Measurements from ENCODE around the gene ABCC1.

GRCh38 chr16:16126896-16127295 is 177.5 kb downstream of the ABCC1 start:
- no peak for TF ChIP-seq TRIM28 (IDR thresholded peaks at IDR 0.05; ENCODE audit: borderline replicate concordance, low read length)
- TF ChIP-seq ZBTB49 (tag by site-specific recombination; IDR thresholded peaks at IDR 0.05; ENCODE audit: low read depth) = no peak
- TF ChIP-seq ZNF629 (tag by site-specific recombination; IDR thresholded peaks at IDR 0.05) = no peak
- no peak for TF ChIP-seq CTCF (tag by site-specific recombination; IDR thresholded peaks at IDR 0.05)
- TF ChIP-seq REST (tag by site-specific recombination; IDR thresholded peaks at IDR 0.05) = no peak
- no peak for TF ChIP-seq FEZF1 (tag by site-specific recombination; IDR thresholded peaks at IDR 0.05)
- no peak for TF ChIP-seq WT1 (tag by site-specific recombination; IDR thresholded peaks at IDR 0.05)
- no peak for TF ChIP-seq YY1 (tag by site-specific recombination; IDR thresholded peaks at IDR 0.05)
- TF ChIP-seq GFI1B (tag by site-specific recombination; IDR thresholded peaks at IDR 0.05) = no peak
- no peak for TF ChIP-seq ZNF501 (tag by site-specific recombination; IDR thresholded peaks at IDR 0.05)
- TF ChIP-seq ZNF707 (tag by site-specific recombination; IDR thresholded peaks at IDR 0.05) = no peak
- no peak for TF ChIP-seq SP7 (tag by site-specific recombination; IDR thresholded peaks at IDR 0.05)
- no peak for TF ChIP-seq PATZ1 (tag by site-specific recombination; IDR thresholded peaks at IDR 0.05)
- no peak for TF ChIP-seq ZNF549 (tag by site-specific recombination; IDR thresholded peaks at IDR 0.05)
